HepG2 (cell line): ENCODE results near the gene ATG13. TPM values are rescaled to one million over a fixed set of nuclear protein-coding genes. Genes with fewer than 3 reads are reported as not detected.
A peak's percentile ranks its signal among the peaks of the same experiment; 100 is the strongest.

Source experiments
- BATF2 ChIP-seq: sonication (generic); formaldehyde crosslinking; IDR thresholded peaks from 2 replicates; pipeline ENCODE4 v1.8.0; 2022; ENCODE audit warnings: mild to moderate bottlenecking, missing genetic modification reagents, moderate library complexity
- CC2D1A ChIP-seq: sonication (generic); formaldehyde crosslinking; IDR thresholded peaks from 2 replicates; pipeline ENCODE4 v1.8.1; 2023; ENCODE audit warnings: mild to moderate bottlenecking, missing genetic modification reagents
- ELF1 ChIP-seq: sonication (generic); formaldehyde crosslinking; IDR thresholded peaks from 2 replicates; pipeline ENCODE4 v1.4.0; 2020; ENCODE audit warnings: missing genetic modification reagents
- GFI1 ChIP-seq: sonication (generic); formaldehyde crosslinking; IDR thresholded peaks from 2 replicates; pipeline ENCODE4 v1.5.0; 2020; ENCODE audit warnings: missing genetic modification reagents, mild to moderate bottlenecking, borderline replicate concordance
- HMG20A ChIP-seq: IDR thresholded peaks from 2 replicates; pipeline ENCODE4 v1.6.1; 2016; ENCODE audit warnings: borderline replicate concordance
- KLF15 ChIP-seq: sonication (generic); formaldehyde crosslinking; IDR thresholded peaks from 2 replicates; pipeline ENCODE4 v1.8.1; 2023; ENCODE audit warnings: borderline replicate concordance, mild to moderate bottlenecking, inconsistent platforms, missing genetic modification reagents, mixed read lengths
- NR2C2 ChIP-seq: sonication (generic); formaldehyde crosslinking; IDR thresholded peaks from 2 replicates; pipeline ENCODE4 v1.4.0; 2020; ENCODE audit warnings: missing genetic modification reagents, mild to moderate bottlenecking, moderate library complexity, borderline replicate concordance
- TOPORS ChIP-seq: sonication (generic); formaldehyde crosslinking; IDR thresholded peaks from 2 replicates; pipeline ENCODE4 v1.8.0; 2023; ENCODE audit warnings: mild to moderate bottlenecking, missing genetic modification reagents
- ZNF235 ChIP-seq: sonication (generic); formaldehyde crosslinking; IDR thresholded peaks from 2 replicates; pipeline ENCODE4 v1.8.1; 2023; ENCODE audit warnings: mild to moderate bottlenecking, missing genetic modification reagents, borderline replicate concordance
- ZNF432 ChIP-seq: sonication (generic); formaldehyde crosslinking; IDR thresholded peaks from 2 replicates; pipeline ENCODE4 v1.5.0; 2020; ENCODE audit warnings: missing genetic modification reagents, mild to moderate bottlenecking, borderline replicate concordance
- ZNF543 ChIP-seq: sonication (generic); formaldehyde crosslinking; IDR thresholded peaks from 2 replicates; pipeline ENCODE4 v1.4.0; 2020; ENCODE audit warnings: mild to moderate bottlenecking, missing genetic modification reagents
- ZNF607 ChIP-seq: sonication (generic); formaldehyde crosslinking; IDR thresholded peaks from 2 replicates; pipeline ENCODE4 v1.5.1; 2020; ENCODE audit warnings: missing genetic modification reagents, mild to moderate bottlenecking, borderline replicate concordance
- ZNF781 ChIP-seq: sonication (generic); formaldehyde crosslinking; IDR thresholded peaks from 2 replicates; pipeline ENCODE4 v1.5.1; 2020; ENCODE audit warnings: borderline replicate concordance, mild to moderate bottlenecking, missing genetic modification reagents; ENCODE audit errors: not compliant biosample characterization
- ZNF879 ChIP-seq: sonication (generic); formaldehyde crosslinking; IDR thresholded peaks from 2 replicates; pipeline ENCODE4 v1.8.1; 2023; ENCODE audit warnings: missing genetic modification reagents
- polyA plus RNA-seq, 8 experiments: library from polyadenylated mRNA; depleted of rRNA in 3 of 8; stranded (reverse) in 7 of 8; unstranded in 1 of 8; fragments of >200 nt; fragmentation: Illumina TruSeq in 4 of 8; extraction: Trizol in 4 of 8; gene quantifications; 2 replicates each; pipeline versions ENCODE4 v1.2.1 to v1.2.3, GENCODE V29; 2011 to 2016; ENCODE audit warnings: low read depth in 4 of 8, missing spikeins in 1 of 8, mixed read lengths in 1 of 8; ENCODE audit not compliant: insufficient read depth in 1 of 8
- total RNA-seq, 5 experiments: library from RNA; depleted of rRNA; stranded (reverse); fragments of >200 nt; fragmentation: Illumina TruSeq; extraction: Trizol; gene quantifications; 2 replicates each; pipeline ENCODE4 v1.2.3, GENCODE V29; 2016; ENCODE audit warnings: low read depth in 1 of 5
- TF ChIP-seq, protein P1 (sequence below): sonication (generic); formaldehyde crosslinking; IDR thresholded peaks from 2 replicates; pipeline ENCODE4 v1.9.0; 2021; ENCODE audit warnings: mild to moderate bottlenecking, missing genetic modification reagents
- TF ChIP-seq, protein P2 (sequence below): sonication (generic); formaldehyde crosslinking; IDR thresholded peaks from 2 replicates; pipeline ENCODE4 v1.4.0; 2020; ENCODE audit warnings: missing genetic modification reagents, mild to moderate bottlenecking, borderline replicate concordance
- TF ChIP-seq, protein P3 (sequence below): sonication (generic); formaldehyde crosslinking; IDR thresholded peaks from 2 replicates; pipeline ENCODE4 v1.9.0; 2022; ENCODE audit warnings: low read depth, missing genetic modification reagents

The ATG13 gene
- total and polyA plus RNA-seq, 2 of the 13 experiments (the other 11 are each of a cell fraction or from before 2014, with no cell fraction given) = 55.0 to 77.3 TPM

DNA sequence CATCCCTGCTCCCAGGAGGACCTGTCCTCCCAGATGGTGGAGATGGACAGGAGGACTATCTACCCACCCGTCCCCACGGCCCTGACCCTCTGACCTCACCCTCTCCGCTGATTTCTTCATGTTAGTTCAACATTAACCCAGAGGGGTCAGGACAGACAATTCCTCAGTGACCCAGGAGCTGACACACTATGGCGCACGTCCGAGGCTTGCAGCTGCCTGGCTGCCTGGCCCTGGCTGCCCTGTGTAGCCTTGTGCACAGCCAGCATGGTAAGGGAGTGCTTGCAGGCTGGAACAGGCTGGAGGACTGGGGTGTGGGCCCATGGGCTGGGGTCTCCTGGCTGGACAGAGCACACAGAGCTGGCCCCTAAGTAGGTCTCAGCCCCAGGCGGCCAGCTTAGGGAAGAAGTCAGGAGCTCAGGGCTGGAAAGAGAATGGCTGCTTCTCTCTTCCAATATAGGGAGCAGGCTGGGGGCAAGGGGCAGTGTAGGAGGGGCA is 101.7 kb downstream of the ATG13 start, which contains the start of gene F2 (continued):
- TF ChIP-seq, protein P1, sequence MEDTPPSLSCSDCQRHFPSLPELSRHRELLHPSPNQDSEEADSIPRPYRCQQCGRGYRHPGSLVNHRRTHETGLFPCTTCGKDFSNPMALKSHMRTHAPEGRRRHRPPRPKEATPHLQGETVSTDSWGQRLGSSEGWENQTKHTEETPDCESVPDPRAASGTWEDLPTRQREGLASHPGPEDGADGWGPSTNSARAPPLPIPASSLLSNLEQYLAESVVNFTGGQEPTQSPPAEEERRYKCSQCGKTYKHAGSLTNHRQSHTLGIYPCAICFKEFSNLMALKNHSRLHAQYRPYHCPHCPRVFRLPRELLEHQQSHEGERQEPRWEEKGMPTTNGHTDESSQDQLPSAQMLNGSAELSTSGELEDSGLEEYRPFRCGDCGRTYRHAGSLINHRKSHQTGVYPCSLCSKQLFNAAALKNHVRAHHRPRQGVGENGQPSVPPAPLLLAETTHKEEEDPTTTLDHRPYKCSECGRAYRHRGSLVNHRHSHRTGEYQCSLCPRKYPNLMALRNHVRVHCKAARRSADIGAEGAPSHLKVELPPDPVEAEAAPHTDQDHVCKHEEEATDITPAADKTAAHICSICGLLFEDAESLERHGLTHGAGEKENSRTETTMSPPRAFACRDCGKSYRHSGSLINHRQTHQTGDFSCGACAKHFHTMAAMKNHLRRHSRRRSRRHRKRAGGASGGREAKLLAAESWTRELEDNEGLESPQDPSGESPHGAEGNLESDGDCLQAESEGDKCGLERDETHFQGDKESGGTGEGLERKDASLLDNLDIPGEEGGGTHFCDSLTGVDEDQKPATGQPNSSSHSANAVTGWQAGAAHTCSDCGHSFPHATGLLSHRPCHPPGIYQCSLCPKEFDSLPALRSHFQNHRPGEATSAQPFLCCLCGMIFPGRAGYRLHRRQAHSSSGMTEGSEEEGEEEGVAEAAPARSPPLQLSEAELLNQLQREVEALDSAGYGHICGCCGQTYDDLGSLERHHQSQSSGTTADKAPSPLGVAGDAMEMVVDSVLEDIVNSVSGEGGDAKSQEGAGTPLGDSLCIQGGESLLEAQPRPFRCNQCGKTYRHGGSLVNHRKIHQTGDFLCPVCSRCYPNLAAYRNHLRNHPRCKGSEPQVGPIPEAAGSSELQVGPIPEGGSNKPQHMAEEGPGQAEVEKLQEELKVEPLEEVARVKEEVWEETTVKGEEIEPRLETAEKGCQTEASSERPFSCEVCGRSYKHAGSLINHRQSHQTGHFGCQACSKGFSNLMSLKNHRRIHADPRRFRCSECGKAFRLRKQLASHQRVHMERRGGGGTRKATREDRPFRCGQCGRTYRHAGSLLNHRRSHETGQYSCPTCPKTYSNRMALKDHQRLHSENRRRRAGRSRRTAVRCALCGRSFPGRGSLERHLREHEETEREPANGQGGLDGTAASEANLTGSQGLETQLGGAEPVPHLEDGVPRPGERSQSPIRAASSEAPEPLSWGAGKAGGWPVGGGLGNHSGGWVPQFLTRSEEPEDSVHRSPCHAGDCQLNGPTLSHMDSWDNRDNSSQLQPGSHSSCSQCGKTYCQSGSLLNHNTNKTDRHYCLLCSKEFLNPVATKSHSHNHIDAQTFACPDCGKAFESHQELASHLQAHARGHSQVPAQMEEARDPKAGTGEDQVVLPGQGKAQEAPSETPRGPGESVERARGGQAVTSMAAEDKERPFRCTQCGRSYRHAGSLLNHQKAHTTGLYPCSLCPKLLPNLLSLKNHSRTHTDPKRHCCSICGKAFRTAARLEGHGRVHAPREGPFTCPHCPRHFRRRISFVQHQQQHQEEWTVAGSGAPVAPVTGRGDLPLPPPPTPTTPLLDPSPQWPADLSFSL (CRISPR knock-in tag) = no peak
- TF ChIP-seq CC2D1A (CRISPR knock-in tag) = no peak
- TF ChIP-seq, protein P2, sequence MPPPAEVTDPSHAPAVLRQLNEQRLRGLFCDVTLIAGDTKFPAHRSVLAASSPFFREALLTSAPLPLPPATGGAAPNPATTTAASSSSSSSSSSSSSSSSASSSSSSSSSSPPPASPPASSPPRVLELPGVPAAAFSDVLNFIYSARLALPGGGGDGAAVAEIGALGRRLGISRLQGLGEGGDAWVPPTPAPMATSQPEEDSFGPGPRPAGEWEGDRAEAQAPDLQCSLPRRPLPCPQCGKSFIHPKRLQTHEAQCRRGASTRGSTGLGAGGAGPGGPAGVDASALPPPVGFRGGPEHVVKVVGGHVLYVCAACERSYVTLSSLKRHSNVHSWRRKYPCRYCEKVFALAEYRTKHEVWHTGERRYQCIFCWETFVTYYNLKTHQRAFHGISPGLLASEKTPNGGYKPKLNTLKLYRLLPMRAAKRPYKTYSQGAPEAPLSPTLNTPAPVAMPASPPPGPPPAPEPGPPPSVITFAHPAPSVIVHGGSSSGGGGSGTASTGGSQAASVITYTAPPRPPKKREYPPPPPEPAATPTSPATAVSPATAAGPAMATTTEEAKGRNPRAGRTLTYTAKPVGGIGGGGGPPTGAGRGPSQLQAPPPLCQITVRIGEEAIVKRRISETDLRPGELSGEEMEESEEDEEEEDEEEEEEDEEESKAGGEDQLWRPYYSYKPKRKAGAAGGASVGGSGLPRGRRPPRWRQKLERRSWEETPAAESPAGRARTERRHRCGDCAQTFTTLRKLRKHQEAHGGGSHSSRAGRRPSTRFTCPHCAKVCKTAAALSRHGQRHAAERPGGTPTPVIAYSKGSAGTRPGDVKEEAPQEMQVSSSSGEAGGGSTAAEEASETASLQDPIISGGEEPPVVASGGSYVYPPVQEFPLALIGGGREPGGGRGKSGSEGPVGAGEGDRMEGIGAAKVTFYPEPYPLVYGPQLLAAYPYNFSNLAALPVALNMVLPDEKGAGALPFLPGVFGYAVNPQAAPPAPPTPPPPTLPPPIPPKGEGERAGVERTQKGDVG (CRISPR knock-in tag) = 0 out of 2 replicates have a peak, but pooled peaks have one; percentile 16
- TF ChIP-seq ZNF879 = no peak
- no peak for TF ChIP-seq ELF1
- peak; percentile 66; the same call in 1 of the 2 replicates for TF ChIP-seq TOPORS (CRISPR knock-in tag)
- TF ChIP-seq KLF15 (CRISPR knock-in tag) = 0 out of 2 replicates have a peak, but pooled peaks have one; percentile 55
- TF ChIP-seq, protein P3, sequence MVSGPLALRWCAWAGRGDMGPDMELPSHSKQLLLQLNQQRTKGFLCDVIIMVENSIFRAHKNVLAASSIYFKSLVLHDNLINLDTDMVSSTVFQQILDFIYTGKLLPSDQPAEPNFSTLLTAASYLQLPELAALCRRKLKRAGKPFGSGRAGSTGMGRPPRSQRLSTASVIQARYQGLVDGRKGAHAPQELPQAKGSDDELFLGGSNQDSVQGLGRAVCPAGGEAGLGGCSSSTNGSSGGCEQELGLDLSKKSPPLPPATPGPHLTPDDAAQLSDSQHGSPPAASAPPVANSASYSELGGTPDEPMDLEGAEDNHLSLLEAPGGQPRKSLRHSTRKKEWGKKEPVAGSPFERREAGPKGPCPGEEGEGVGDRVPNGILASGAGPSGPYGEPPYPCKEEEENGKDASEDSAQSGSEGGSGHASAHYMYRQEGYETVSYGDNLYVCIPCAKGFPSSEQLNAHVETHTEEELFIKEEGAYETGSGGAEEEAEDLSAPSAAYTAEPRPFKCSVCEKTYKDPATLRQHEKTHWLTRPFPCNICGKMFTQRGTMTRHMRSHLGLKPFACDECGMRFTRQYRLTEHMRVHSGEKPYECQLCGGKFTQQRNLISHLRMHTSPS (CRISPR knock-in tag) = no peak
- no peak for TF ChIP-seq GFI1
- peak; percentile 78; the same call in 1 of the 2 replicates for TF ChIP-seq HMG20A
- no peak for TF ChIP-seq ZNF781
- TF ChIP-seq ZNF432 = no peak
- TF ChIP-seq ZNF235 = no peak
- no peak; the same call in 1 of the 2 replicates for TF ChIP-seq BATF2
- TF ChIP-seq ZNF543 (CRISPR knock-in tag) = peak; percentile 19
- peak; percentile 89 for TF ChIP-seq NR2C2 (CRISPR knock-in tag)
- TF ChIP-seq ZNF607 = peak; percentile 29; the same call in 1 of the 2 replicates
